HCT116 (cell line): ENCODE measurements around the gene IL17RE.

Source experiments
- CBX3 ChIP-seq: IDR thresholded peaks from 2 replicates; pipeline ENCODE4 v1.6.1; 2012; ENCODE audit warnings: low read depth
- EZH2 ChIP-seq: fragments of 200-600 bp; sonication (generic); IDR thresholded peaks from 2 replicates; pipeline ENCODE4 v1.6.1; 2017; ENCODE audit warnings: antibody characterized with exemption, mixed run types
- POLR2AphosphoS5 ChIP-seq: IDR thresholded peaks from 2 replicates; pipeline ENCODE4 v1.6.1; 2011; ENCODE audit warnings: mild to moderate bottlenecking, low read depth, low read length, moderate library complexity
- SIN3A ChIP-seq: IDR thresholded peaks from 2 replicates; pipeline ENCODE4 v1.6.1; 2012; ENCODE audit warnings: low read depth
- TF ChIP-seq, protein P1 (sequence below): IDR thresholded peaks from 2 replicates; pipeline ENCODE4 v1.6.1; 2012; ENCODE audit warnings: low read depth
- TF ChIP-seq, protein P2 (sequence below), 3 experiments: fragments of 200-600 bp in 1 of 3; sonication (generic) in 1 of 3; IDR thresholded peaks in 2 of 3; conservative IDR thresholded peaks in 1 of 3; 2 replicates each; pipeline ENCODE4 v1.5.1; 2012 to 2017; ENCODE audit warnings: low read depth in 2 of 3, low read length in 2 of 3, antibody characterized with exemption in 1 of 3, borderline replicate concordance in 1 of 3, control low read depth in 1 of 3, mild to moderate bottlenecking in 1 of 3, mixed read lengths in 1 of 3, mixed run types in 1 of 3, moderate library complexity in 1 of 3; ENCODE audit not compliant: insufficient read depth in 1 of 3

DNA sequence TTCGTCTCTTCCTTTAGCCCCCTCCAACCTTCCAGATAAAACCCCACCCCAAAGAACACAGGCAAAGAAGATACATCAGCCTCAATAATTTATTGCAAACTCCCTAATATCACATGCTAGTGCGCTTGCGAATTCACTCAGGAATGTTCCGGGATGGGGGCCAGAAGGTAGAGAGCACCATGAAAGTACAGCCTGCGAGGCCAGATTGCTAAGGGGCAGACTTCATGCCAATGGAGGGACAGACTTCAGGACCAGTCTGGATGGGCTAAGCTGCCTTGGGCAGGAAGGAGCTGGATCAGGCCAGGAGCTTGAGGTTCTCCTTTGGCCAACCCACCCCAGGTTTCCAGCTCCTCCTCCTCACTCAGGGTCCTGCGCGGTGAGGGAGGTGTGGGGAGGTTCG is 36.0 kb upstream of the IL17RE start:
- TF ChIP-seq CBX3 = no peak
- TF ChIP-seq EZH2 = no peak
- TF ChIP-seq SIN3A = no peak
- no peak for TF ChIP-seq POLR2AphosphoS5
- TF ChIP-seq, protein P1, sequence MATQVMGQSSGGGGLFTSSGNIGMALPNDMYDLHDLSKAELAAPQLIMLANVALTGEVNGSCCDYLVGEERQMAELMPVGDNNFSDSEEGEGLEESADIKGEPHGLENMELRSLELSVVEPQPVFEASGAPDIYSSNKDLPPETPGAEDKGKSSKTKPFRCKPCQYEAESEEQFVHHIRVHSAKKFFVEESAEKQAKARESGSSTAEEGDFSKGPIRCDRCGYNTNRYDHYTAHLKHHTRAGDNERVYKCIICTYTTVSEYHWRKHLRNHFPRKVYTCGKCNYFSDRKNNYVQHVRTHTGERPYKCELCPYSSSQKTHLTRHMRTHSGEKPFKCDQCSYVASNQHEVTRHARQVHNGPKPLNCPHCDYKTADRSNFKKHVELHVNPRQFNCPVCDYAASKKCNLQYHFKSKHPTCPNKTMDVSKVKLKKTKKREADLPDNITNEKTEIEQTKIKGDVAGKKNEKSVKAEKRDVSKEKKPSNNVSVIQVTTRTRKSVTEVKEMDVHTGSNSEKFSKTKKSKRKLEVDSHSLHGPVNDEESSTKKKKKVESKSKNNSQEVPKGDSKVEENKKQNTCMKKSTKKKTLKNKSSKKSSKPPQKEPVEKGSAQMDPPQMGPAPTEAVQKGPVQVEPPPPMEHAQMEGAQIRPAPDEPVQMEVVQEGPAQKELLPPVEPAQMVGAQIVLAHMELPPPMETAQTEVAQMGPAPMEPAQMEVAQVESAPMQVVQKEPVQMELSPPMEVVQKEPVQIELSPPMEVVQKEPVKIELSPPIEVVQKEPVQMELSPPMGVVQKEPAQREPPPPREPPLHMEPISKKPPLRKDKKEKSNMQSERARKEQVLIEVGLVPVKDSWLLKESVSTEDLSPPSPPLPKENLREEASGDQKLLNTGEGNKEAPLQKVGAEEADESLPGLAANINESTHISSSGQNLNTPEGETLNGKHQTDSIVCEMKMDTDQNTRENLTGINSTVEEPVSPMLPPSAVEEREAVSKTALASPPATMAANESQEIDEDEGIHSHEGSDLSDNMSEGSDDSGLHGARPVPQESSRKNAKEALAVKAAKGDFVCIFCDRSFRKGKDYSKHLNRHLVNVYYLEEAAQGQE = no peak
- TF ChIP-seq, protein P2, sequence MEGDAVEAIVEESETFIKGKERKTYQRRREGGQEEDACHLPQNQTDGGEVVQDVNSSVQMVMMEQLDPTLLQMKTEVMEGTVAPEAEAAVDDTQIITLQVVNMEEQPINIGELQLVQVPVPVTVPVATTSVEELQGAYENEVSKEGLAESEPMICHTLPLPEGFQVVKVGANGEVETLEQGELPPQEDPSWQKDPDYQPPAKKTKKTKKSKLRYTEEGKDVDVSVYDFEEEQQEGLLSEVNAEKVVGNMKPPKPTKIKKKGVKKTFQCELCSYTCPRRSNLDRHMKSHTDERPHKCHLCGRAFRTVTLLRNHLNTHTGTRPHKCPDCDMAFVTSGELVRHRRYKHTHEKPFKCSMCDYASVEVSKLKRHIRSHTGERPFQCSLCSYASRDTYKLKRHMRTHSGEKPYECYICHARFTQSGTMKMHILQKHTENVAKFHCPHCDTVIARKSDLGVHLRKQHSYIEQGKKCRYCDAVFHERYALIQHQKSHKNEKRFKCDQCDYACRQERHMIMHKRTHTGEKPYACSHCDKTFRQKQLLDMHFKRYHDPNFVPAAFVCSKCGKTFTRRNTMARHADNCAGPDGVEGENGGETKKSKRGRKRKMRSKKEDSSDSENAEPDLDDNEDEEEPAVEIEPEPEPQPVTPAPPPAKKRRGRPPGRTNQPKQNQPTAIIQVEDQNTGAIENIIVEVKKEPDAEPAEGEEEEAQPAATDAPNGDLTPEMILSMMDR (IDR thresholded peaks at IDR 0.05 in 2 of 3, conservative IDR thresholded peaks at IDR 0.05 in 1 of 3; ENCODE audit: borderline replicate concordance in 1 of 3, insufficient read depth in 1 of 3, low read depth in 2 of 3, low read length in 2 of 3) = no peak
